Measurements from ENCODE around the gene DNER.
"Not testable (repeated sequence)": the region's sequence is repeated elsewhere in the genome, so short reads cannot be mapped to it uniquely, and the experiment has no call there.

DNER gene, protein sequence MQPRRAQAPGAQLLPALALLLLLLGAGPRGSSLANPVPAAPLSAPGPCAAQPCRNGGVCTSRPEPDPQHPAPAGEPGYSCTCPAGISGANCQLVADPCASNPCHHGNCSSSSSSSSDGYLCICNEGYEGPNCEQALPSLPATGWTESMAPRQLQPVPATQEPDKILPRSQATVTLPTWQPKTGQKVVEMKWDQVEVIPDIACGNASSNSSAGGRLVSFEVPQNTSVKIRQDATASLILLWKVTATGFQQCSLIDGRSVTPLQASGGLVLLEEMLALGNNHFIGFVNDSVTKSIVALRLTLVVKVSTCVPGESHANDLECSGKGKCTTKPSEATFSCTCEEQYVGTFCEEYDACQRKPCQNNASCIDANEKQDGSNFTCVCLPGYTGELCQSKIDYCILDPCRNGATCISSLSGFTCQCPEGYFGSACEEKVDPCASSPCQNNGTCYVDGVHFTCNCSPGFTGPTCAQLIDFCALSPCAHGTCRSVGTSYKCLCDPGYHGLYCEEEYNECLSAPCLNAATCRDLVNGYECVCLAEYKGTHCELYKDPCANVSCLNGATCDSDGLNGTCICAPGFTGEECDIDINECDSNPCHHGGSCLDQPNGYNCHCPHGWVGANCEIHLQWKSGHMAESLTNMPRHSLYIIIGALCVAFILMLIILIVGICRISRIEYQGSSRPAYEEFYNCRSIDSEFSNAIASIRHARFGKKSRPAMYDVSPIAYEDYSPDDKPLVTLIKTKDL
- total RNA-seq = 0 to 0.07 reads per million in 2 donors

DNA sequence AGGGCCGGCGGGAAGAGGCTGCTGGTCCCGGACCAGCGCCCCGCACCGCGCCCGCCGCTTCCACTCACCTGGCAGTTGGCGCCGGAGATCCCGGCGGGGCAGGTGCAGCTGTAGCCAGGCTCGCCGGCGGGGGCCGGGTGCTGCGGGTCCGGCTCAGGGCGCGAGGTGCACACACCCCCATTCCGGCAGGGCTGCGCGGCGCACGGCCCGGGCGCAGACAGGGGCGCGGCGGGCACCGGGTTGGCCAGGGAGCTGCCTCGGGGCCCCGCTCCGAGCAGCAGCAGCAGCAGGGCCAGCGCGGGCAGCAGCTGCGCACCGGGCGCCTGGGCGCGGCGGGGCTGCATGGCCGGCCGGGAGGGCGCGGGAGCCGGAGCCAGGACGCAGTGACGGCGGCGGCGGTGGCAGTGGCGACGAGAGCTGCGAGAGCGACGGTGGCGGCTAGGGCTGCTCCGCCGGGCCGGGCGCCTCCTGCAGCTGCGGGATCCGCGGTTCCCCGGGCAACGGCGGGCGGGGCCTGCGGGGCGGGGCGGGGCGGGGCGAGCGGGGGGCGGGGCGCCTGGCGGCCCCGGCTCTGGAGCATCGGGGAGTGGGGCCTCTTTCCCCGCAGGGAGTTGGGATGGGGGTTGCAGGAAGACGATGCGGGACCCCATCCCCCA is at the start of gene DNER:
DNER (minus strand) TSS at position 476 of the 656 bp plus-strand sequence; CDS start at position 344, 132 bp downstream.
- DNase-seq = peak in 4 of 5 experiments; percentile 4 to 70 (median 32)

DNA sequence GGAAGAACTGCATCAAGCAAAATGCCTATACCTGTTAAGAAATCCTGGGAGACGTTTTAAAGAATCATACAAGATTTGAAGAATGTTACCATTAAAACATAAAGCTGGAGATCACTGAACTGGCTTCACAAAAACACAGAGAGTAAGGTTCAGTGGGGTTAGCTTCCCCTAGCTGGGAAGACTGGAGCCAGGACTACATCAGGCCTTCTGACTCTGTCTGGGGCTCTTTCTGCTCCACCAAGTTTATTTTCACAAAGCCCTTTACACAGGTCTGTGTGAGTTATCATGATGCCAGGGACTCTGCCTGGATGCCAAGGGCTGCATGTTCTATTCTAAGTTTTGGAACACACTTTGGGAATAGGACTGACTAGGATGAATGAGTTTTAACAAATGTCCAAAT is 47.3 kb upstream of the DNER start:
- DNase-seq = no peak

DNA sequence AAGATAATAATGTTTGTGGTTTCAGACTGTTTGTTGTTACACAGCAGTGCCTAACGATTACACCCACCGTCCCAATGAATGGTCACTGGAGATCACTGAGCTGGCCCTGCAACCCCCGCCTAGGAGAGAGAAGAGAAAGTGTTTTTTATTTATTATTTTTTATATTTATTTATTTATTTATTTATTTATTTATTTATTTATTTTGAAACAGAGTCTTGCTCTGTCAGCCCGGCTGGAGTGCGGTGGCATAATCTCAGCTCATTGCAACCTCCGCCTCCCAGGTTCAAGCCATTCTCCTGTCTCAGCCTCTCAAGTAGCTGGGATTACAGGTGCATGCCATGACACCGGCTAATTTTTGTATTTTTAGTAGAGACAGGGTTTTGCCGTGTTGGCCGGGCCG is 43.1 kb upstream of the DNER start:
- not testable (repeated sequence) for DNase-seq

DNA sequence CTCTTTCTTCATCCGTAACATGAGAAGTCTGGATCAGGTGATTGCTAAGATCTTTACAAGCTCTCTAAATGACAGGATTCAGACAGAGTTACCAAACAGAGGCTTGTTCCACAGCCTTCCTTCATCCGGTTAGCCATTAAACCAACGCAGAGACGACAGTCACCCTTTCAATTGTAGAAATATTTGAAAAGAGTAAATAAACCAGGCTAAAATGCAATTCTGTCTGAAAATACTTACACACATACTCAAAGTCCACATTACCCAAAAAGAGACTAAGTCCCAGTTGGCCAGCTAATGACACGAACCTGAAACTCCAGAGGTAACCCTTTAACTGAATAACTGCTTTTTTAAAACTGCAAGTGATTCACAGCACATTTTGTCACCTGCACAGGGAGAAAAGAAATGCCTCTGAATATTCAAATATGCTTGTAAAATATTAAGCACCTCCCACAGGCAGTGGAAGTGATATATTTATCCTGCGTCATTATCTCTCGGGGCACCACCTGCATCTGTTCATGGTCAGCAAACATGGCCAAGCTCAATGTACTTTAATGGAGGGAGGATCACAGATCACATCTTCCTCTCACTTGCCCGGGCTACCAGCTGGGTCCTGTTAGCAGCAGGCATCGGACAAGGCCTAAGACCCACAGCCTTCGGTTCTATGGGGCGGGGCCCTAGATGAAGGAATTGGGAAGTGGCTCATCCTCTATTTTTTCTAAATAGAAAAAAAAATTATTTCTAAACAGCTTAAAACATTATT is 38.8 kb upstream of the DNER start:
- no peak for DNase-seq

DNA sequence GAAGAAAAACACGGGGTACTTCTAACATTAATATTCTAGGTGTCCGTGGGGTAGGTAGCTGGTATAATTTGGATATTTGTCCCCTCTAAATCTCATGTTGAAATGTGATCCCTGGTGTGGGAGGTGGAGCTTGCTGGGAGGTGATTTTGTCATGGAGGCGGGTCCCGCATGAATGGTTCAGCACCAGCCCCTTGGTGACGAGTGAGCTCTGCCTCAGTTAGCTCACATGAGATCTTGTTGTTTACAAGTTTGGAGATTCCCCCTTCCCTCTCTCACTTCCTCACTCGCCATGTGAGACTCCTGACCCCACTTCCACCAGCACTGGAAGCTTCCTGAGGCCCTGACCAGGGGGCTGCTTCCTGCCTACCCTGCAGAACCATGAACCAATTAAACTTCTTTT is 35.4 kb upstream of the DNER start:
- no peak for DNase-seq

DNA sequence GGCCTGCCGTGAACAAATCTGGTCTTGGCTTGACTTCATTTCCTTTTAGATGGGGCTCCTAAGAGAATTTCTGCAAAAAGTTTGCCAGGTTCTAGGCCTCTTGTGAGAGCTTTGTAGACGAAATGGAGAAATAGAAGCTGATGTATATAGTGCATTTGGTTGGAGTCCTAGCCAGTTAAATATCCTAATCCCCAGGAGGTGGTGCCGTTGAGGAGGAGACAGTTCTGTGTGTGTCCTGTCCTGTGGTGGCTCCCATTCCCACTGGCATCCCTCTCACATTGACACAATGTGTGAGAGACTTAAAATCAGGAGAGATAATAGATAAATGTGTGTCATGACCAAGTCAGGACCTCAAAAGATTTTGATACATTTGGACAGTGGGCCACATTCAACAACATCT is 34.6 kb upstream of the DNER start:
- no peak for DNase-seq

DNA sequence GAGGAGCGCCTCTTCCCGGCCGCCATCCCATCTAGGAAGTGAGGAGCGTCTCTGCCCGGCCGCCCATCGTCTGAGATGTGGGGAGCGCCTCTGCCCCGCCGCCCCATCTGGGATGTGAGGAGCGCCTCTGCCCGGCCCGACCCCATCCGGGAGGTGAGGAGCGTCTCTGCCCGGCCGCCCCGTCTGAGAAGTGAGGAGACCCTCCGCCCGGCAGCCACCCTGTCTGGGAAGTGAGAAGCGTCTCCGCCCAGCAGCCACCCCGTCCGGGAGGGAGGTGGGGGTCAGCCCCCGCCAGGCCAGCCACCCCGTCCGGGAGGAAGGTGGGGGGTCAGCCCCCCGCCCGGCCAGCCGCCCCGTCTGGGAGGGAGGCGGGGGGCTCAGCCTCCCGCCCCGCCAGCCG is 28.3 kb upstream of the DNER start:
- not testable (repeated sequence) for DNase-seq

DNA sequence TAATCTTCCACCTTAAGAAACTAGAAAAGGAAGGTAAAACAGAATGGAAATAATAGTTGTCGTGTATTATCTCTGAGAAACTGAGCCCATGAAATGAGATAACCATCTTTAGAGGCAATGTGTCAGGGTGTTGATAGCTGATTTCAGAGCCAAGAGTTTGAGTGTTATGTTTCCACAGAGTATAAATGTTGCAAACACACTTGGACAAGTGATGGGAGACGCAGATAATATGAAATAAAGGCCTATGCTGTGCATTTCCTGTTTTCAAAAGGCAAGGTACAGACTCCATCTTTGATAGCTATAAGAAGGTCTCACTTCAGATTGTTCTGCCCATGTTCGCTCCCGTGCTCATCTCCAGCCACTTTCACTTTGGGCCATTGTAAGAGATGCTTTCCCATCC is 25.9 kb upstream of the DNER start:
- DNase-seq = no peak

DNA sequence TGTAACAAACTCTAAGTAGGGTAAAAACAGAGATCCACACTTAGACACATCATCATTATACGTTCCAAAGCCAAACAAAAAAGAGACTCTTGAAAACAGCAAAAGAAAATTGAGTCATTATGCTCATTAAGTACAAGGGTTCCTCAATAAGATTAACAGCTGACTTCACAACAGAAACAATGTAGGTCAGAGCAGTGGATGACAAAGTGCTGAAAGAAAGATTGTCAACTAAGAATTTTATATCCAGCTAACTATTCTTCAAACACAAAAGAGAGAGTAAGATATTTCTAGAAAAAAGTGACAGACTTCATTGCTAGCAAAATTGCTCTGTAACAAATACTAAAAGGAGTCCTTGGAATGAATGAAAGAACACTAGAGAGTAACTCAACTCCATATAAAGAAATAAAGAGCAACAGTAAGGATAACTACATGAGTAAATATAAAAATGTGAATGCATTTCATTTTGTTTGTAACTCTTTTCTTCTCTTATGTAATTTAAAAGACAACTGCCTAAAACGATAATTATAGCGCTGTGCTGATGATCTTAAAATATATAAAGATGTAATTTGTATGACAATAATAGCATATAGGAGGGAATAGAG is 23.8 kb upstream of the DNER start:
- no peak for DNase-seq

DNA sequence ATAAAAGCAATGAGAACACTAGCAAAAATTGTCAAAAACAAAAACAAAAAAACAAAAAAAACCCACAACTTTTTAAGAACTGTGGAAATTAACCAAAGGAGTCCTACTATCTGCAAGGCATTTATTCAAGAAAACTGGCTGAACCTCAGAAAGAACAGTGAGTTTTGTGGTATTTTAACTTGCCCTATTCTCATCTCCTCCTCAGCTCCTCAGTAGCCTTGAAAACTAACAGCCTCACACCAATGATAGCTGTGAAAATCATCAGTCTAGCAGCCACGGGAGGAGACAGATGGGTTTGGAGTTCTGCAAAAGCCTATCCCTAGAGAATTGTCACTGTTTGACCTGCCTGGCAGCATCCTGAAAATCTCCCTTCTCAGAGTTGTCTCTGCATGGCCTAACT is 20.1 kb upstream of the DNER start:
- DNase-seq = no peak

DNA sequence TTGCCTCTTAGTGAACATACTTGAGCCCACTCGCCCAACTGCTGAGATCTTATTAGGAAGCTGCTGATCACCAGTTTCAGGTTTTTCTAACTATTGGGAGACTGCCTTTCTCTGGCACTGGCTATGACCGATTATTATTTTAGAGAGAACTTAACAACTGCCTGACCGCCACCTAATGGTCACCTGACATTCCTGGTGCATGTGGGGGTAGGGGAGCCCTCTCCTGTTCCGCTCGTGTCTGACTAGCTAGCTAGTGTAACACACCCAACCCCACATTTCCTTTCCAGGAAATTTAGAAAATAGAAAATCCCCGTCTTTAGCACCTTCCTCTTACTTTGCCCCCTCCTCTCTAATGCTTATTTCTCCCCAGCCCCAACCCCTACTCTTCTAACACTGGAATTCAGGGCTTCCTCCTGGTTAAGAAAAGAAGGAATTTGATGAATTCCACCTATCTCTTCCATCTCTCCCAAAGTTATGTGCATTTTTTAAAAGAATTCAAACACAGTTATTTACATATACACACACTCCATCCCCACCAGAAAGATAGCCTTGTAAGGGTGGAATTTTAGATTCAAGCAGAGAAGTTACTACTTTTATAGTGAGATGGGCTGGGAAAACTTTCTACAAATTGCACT is 19.4 kb upstream of the DNER start:
- DNase-seq = no peak

DNA sequence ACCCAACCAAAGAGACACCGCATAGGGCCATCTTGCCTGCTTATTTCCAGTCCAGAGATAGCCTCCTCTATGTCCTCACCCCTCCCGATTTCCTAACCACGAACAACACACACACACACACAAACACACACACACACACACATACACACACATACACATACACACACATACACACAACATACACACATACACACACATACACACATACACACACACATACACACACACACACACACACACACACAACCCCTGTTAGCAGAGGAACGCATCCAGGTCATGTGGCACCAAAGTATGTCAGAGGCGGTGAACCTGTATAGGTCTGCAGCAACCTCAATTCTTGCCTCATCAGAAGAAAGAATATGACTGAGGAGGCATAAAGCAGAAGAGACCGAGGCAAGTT is 18.5 kb upstream of the DNER start:
- DNase-seq = no peak

DNA sequence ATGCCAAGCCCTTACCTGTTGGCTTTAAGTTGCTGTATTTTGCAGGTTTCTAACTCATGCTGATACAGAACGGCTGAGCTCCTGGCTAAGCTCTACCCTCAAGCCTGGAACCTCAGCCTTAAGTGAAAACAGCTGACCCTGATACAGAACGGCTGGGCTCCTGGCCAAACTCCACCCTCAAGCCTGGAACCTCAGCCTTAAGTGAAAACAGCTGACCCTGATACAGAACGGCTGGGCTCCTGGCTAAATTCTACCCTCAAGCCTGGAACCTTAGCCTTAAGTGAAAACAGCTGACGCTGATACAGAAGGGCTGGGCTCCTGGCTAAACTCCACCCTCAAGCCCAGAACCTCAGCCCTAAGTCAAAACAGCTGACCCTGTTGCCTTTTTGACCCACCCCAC is 17.6 kb upstream of the DNER start:
- DNase-seq = no peak

DNA sequence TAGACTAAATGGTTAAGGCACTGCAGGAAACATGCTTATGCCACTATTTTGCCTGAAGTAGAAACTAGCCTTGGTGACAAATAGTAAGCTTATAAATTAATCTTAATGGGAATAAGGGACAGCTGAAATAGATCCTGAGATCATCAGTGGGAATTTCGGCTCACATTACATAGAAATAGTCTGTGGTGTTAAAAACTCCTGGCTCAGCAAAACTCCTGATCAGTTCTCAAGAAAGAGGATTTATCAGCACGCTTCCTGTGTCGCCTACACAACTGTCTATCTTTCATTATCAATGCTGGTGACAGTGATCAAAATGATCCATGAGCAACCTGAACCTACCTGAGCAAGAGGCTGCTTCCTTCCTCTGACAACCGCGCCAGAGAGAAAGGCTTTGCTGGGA is 17.0 kb upstream of the DNER start:
- DNase-seq = no peak

DNA sequence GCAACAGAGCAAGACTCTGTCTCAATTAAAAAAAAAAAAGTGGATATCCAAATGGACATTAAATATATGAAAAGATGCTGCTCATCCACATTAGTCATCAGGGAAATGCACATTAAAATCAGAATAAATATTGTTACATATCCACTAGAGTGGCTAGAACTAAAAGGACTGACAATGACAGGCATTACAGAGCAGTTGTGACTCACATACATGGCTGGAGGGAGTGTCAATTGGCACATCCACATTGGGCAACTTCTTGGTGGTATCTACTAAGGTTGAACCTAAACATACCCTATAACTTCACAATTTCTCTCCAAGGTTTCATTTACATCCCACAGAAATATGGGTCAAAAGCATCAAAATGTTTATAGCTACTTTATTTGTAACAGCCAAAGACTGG is 14.0 kb upstream of the DNER start:
- no peak for DNase-seq

DNA sequence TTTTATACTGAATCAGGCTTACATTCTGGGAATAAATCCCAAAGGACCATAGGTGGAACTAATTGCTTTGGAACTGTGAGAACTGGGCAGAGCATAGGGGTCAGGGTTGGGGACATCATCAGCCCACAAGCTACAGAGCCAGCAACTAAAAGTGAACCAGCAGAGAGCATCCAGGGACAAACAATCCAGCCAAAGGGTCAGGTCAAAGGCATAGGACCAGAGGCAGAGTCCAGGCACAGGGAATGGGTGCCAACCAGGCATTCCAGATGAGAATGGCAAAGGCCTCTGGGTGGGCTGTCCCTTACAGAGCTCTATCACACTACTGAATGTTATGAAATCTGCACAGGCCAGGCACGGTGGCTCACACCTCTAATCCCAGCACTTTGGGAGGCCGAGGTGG is 12.3 kb upstream of the DNER start:
- DNase-seq = no peak

DNA sequence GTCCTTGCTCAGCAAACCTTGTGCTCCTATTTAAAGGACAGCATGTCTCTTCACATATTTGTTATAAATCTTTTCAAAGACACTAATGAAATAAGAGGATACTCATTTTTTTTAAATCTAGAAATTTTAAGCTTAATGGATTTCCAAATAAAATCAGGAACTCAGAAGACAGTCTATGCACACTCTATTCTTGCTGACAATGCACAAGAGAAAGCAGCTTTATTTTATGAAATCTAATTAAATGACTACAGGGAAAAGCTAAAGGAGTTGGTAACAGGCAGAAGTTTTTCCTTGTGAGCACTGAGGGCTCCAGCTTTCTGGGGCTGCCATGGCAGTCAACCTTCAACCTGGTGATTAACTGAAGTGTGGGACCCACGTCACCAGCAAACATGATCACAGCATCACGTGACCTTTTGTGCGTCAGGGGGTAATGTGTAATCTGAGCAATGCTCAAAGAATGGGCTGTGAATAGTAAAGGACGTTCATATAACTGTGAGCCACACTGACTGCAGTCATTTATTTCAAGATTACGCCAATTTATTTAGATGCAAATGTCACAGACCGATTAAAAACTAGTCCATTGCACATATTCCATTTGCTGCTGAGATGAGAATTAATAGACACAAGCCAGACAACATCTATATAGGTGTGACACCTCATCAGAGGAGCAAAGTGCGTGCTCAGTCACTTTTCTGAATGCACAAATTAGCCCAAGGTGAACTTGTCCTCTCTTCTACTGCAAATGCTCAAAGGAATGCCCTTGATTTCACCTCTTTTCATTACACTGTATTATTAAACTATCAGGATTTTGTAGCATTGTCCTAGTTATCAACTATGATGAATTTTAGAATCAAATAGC is 11.6 kb upstream of the DNER start:
- no peak for DNase-seq

DNA sequence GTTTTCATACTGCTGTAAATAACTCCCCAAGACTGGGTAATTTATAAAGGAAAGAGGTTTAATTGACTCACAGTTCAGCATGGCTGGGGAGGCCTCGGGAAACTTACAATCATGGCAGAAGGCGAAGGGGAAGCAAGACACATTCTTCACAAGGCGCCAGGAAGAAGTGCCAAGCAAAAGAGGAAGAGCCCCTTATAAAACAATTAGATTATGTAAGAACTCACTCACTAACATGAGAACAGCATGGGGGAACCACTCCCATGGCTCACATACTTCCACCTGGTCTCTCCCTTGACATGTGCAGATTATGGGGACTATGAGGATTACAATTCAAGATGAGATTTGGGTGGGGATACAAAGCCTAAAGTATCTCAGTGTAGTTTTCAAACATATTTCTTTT is 8.8 kb upstream of the DNER start:
- DNase-seq = not testable (repeated sequence)

DNA sequence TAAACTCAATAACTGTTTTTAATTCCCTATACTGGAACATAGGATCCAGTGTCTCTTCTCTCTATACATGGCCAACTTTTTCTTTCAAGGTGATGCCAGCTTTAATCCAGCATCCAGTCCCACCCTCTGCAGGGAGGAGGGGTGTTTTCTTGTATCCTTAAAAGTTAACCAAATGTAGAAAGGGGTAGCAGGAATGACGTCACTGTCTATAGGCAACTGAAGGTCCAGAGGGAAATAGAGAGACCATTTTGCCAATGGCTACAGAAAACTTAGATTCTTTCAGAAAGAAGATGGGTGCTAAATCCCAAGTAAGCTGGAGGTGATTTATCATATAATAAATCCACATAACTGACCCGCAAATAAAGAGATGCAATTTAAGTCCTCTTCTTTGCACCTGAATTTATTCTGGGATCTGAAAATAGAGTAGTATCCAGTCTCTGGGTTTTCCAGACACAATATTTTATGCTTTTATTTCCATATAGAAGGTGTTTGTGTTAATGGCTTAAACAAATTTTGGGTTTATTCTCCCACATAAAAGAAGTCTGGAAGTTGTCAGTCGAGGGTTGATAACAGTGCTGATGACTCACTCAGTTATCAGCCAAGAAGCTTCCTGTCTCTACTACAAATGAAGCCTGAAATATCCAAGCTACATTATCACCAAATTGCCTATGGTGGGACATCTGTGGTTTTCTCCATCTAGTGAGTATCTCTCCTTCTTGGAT is 5.7 kb upstream of the DNER start:
- no peak for DNase-seq

DNA sequence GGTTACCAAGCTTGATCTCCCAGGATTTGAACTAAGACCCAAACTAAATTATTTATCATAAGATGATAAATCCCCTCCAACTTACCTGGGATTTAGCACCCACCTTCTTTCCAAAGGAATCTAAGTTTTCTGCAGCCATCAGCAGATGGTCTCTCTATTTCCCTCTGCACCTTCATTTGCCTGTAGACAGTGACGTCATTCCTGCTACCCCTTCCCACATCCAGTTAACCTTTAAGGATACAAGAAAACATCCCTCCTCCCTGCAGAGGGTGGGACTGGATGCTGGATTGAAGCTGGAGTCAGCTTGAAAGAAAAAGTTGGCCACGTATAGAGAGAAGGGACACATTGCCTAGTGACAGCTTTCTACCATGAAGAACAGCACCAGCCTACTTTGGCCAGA is 3.7 kb upstream of the DNER start:
- no peak for DNase-seq
